Stimulated activated CD8-positive, alpha-beta memory T cell treated with anti-CD3 and anti-CD28 coated beads, Interleukin-7, amount 100 ng/mL, for 1 hour (primary cell): ENCODE data around the gene CST6.

ENCODE experiments used
- DNase-seq, 2 donors: peaks; one replicate each; pipeline ENCODE4 v3.0.0-alpha.2; 2020; ENCODE audit warnings: low read depth in 2 of 2

Gene CST6

DNA sequence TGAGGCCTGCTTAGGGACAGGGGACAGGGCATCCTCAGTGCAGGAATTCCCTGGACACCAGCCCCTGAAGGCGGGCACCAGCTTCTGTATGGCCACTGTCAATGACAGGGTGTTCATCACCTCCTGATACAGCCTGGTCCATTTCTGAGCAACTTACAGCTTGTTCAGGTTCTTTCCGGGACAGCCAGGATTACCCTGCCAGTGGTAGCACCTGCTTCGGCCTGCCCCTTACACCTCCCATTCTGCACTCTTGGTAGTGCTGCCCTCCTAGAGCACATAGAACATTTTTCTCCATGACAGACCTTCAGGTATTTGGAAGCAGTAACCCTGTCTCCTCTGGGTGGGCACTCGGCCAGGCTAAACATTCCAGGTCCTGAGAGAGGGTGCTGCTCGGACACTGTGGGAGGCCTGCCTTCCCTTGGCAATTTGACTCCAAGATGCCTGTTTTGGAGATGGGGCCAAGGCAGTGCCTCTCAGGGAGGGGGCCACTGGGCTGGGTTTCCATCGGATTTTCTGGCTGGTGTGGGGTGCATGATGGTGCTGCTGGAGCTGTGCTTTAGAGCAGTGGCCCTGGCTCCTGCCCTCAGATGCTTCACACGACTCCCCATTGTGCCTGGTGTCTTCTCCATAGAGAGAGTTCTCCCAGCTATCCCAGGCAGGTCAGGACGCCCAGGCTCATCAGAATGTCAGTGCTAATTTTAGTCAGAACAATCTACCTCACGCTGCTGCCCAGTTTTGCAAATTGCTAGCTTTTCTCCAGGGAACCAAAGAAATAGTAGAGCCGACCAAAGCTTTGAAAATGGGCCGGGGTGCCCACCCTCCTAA lies 35.9 kb downstream of the CST6 start:
- no peak for DNase-seq

DNA sequence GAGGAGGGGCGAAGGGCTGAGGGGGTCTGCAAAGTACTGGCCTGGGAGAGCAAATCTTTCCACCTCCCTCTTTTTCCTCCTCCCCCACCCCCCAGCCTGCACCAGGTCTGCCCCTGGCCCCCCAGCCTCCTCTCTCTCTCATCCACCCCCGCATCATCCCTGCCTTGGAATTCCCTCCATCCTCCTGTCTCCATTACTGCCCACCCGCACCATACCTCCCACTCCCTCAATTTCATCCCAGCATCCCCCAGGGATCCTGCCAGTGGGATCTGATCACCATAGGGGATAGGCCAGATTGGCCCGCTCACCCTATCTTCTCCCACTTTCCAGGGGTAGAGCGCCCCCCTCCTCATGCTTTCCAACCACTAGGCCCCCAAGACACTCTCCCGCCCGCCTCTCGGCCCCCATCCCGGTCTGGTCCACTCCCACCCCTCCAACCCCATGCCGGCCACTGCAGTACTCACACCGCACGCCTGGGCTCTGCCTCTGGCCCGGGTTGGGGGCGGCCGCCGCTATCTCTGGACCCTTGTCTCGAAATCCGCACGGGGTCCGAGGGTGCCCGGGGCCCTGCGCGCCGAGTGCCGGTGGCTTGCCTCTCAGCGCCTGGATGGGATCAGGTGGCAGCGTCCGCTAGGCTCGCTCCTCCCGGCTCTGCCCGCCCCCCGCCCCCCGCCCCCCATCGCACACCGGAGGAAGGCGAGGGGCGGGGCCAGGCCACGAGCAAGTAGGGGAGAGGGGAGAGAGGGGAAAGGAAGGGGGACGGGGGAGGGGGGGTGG lies 36.9 kb downstream of the CST6 start, which contains the start of gene GAL3ST3:
GAL3ST3 (minus strand) TSS at position 615 of the 777 bp plus-strand sequence. CDS start 3,746 bp downstream, outside the sequence.
- DNase-seq, result no peak

DNA sequence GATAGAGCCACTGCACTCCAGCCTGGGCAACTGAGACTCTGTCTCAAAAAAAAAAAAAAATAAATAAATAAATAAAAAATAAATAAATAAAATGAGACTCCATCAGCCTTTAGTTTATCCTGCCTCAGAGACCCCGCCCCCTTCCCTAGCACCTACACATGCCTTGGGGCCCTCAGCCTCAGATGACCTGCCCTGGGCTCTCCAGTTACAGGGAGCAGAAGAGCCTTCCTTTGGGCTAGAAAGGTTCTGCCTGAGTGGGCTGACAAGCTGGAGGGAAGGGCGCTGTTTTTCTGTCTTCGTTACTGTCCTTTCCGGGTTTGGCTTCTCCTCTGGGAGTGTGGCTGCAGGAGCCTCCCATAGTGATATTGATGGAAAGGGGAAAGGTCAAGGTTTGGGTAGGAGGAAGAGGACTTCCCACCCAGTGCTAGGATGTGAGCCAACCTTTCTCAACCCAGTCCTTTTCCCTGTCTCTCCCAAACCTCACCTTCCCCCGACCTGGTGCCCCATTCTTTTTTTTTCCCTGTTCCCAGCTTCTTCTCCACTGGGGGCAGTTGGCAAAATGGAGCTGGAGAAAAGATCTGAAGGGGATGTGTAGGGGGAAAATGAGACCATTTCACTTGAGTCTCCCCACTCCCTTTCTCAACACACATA lies 38.9 kb downstream of the CST6 start:
- DNase-seq, result no peak

GRCh38 chr11:66051371-66051765 lies 39.6 kb downstream of the CST6 start:
- no peak for DNase-seq

DNA sequence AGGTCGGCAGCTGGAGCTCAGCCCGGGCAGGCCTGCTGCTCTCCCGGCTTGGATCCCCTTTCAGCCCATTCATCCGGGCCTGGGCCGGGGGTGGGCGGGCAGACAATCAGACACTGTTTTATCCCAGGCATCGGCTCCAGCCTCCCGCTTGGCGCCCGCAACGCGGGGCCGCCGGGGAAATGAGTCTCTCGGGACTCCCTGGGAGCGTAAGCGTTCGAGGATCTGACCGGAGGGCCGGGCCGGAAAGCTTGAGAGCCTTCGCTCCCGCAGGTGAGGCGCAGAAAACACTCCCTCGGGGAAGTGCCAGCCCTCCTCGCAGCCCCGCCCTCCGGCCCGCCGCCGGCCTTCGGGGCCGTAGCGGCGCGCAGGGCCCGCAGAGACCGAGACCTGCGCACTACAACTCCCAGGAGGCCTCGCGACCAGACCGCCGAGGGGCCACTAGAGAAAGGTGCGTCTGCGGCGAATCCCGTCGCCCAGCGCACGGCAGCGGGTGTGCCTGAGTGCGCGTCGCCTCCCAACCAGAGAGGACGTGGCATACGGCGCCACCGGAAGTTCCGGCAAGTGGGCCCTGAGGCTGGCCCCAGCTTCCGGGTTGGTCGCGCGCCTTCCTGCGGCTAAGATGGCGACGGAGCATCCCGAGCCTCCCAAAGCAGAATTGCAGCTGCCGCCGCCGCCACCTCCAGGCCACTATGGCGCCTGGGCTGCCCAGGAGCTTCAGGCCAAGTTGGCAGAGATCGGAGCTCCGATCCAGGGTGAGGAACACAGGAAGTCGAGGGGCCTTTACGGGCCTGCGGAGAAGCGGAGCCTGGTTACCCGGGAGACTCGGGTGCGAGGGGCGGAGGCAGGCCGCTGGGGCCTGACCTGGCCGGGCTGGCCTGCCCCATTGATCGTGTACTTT lies 40.2 kb downstream of the CST6 start, which contains the start of gene SF3B2:
SF3B2 (plus strand) TSS at position 599 of the 898 bp plus-strand sequence; CDS start at position 620, 21 bp downstream.
- DNase-seq, result peak; percentile 86 to 91

DNA sequence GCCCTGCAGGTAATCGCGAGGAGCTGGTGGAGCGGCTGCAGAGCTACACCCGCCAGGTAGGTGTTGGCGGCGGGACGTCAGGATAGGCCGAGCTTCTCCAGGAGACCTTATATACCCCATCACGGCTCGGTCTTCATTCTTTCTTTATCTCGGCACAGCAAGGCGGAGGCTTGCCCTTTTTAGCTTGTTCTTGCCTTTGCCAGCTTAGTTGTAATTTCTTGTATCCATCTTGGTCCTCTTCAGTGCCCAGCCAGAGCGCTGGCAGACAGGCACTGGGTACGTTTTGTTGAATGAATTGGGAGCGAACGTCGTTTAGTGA lies 40.8 kb downstream of the CST6 start:
- DNase-seq, result no peak

- no peak for DNase-seq
Measured at GRCh38 chr11:66055021-66055420, 43.2 kb downstream of the CST6 start.

GRCh38 chr11:66056501-66056900 lies 44.7 kb downstream of the CST6 start:
- no peak for DNase-seq

- DNase-seq, result no peak
Measured at GRCh38 chr11:66059966-66060680, 48.3 kb downstream of the CST6 start.

DNA sequence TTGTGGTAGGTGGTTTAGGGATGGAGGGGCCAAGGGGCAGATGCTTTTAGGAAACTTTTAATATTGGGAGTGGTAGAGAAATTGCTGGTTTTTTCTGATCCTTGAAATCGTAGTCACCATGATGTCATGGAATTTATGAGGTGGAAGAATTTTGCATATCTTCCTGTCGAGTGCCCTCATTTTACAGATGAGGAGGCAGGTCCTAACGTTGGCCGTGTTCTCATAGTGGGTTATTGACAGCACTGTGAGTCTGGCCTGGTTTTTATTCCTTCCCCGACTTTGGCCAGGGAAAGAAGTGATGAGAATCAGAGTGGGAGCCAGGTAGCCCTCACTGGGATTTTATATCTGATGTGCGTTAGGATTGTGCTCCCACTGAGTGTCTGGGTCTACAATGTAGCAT lies 49.5 kb downstream of the CST6 start:
- no peak for DNase-seq

DNA sequence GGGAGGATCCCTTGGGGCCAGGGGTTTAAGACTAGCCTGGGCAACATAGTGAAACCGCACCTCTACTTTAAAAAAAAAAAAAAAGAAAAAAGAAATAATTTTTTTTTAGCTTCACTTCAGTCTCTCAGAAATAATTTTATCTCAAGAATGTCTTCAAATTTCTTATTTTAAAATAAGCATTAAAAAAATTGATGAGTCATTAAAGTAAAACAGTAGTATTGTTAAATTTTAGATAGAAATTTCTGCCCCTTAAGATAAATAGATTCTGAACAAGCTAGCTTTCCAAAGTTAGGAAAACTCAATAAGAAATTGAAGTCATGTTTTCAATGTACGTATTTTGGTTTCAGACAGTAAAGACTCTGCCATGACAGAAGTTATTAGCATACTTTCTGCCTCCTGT lies 50.6 kb downstream of the CST6 start:
- DNase-seq, result no peak
